Right renal cortex interstitium (tissue), 3 donors: ENCODE data around the gene SHLD1. TPM values are rescaled to one million over a fixed set of nuclear protein-coding genes. Genes with fewer than 3 reads are reported as not detected.

Source experiments
- DNase-seq, 3 donors: peaks; one replicate each; pipeline ENCODE4 v3.0.0-alpha.2; 2013; ENCODE audit warnings: low read depth in 3 of 3, low spot score in 2 of 3
- polyA plus RNA-seq, 3 donors: library from polyadenylated mRNA; unstranded; fragments of 120-200 nt; gene quantifications; one replicate each; pipeline ENCODE4 v1.2.1, GENCODE V29; 2013; ENCODE audit not compliant: insufficient read length in 3 of 3

The SHLD1 gene
- polyA plus RNA-seq, 3 donors: 9.0 to 12.2 (median 10.4) TPM

- no peak for DNase-seq
Measured at GRCh38 chr20:5884465-5885335, 134.5 kb downstream of the SHLD1 start.

- no peak for DNase-seq
Measured at GRCh38 chr20:5885866-5886265, 135.7 kb downstream of the SHLD1 start.

- DNase-seq: no peak
Measured at GRCh38 chr20:5886788-5887187, 136.6 kb downstream of the SHLD1 start.

GRCh38 chr20:5887386-5887785 lies 137.2 kb downstream of the SHLD1 start:
- no peak for DNase-seq

GRCh38 chr20:5888041-5888440 lies 137.8 kb downstream of the SHLD1 start:
- DNase-seq: no peak

GRCh38 chr20:5890773-5891441 lies 140.7 kb downstream of the SHLD1 start:
- no peak for DNase-seq

DNA sequence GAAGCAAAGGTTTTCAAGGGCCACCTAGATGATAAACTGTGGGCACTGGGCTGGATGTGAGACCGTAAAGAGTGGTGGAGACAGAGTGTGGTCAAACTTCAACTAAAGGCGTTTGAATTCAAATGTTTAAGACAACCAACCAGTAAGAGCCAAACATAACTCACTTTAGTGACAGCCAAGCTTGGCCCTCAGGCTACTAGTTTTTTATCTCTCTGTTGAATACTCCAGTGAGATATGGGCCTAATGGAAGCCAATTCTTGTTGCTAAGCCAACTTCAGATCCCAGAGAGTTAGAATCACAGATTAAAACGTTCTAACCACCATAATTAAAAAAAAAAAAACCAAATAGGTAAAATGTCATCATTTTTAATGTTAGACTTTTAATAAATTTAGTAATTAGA lies 142.9 kb downstream of the SHLD1 start:
- no peak for DNase-seq

DNA sequence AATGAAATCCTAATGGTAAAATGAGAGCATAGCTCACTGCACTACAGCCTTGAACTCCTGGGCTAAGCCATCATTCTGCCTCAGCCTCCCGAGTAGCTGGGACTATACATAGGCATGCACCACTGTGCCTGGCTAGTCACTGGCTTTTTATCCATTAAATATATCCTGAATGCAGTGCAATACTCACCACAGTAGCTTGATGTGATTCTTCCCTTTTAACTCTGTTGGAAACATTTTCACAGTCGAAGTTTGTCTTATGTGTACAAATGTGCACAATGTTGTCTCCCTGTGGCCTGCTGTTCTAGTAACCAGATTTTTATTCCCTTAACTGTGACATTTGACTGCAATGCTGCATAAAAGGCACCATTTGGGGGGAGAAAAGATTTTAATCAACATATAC lies 143.4 kb downstream of the SHLD1 start:
- no peak for DNase-seq

DNA sequence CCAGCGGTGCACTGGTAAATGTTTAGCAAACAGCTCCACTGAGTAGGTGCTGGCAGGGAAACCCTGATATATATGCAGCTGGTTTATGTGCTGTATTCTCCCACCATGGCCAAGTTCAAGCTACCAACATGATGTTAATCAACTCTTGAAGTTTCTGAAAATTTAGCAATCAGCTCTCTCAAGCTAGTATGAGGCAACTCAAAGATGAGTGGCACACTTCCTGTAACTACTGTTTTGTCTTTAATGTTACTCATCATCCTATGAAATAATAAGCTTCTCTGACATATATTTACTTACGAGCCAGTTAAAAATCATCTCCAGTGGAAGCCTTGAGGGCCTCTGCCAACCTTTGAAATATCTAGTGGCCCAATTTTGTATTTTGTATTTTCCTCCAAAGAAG lies 145.4 kb downstream of the SHLD1 start:
- DNase-seq: no peak

- DNase-seq: no peak
Measured at GRCh38 chr20:5899444-5899843, 149.2 kb downstream of the SHLD1 start.

- DNase-seq: no peak
Measured at GRCh38 chr20:5900908-5901307, 150.7 kb downstream of the SHLD1 start.

DNA sequence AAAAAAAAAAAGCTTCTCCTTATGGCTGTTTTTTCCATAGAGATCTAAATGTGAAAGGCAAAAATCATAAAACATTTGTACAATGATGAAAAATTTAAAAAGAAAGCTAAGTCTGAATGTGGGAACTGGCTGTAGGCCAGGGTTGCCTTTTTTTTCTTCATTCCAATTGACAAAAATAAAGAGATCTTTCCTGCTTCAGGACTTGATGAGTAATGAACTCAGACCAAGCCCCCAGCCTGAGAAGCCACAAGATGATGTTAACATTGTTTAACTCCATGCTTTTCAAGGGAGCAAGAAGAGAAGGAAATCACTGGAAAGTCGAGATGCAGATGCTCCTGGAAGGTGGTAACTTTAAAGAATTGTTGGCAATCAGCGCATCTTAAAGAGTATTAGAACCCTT lies 158.8 kb downstream of the SHLD1 start:
- DNase-seq: no peak

GRCh38 chr20:5910186-5910585 lies 160.0 kb downstream of the SHLD1 start:
- no peak for DNase-seq

GRCh38 chr20:5913166-5913565 lies 163.0 kb downstream of the SHLD1 start:
- no peak for DNase-seq

Other genes with a start within 250 kb of the SHLD1 start
- gene GPCPD1, start 139.4 kb upstream of the SHLD1 start, polyA plus RNA-seq: 10 to 100 TPM; 28.6 to 41.8 (median 40.1) TPM
- gene CHGB, start 161.1 kb downstream of the SHLD1 start, polyA plus RNA-seq: 1 to 10 TPM; 2.5 to 3.7 (median 3.6) TPM
- 10 to 100 TPM; 18.8 to 22.0 (median 21.1) TPM for gene TRMT6, start 200.1 kb downstream of the SHLD1 start, polyA plus RNA-seq
- 10 to 100 TPM; 11.6 to 15.6 (median 15.2) TPM for gene MCM8, start 200.3 kb downstream of the SHLD1 start, polyA plus RNA-seq